OCI-M1 (cell line): ENCODE results near the gene TIAM1.

Experiments used
- DNase-seq: peaks from one replicate; lab custom pipeline; 2025; lab: John Stamatoyannopoulos, UW

Gene TIAM1

GRCh38 chr21:31201144-31201543 is 142.9 kb downstream of the TIAM1 start:
- DNase-seq: peak; percentile 28

GRCh38 chr21:31198575-31198974 is 145.5 kb downstream of the TIAM1 start:
- DNase-seq: peak; percentile 77

- DNase-seq: no peak
Measured at GRCh38 chr21:31196724-31197123, 147.3 kb downstream of the TIAM1 start.

GRCh38 chr21:31195334-31196015 is 148.6 kb downstream of the TIAM1 start:
- no peak for DNase-seq

- DNase-seq: no peak
Measured at GRCh38 chr21:31194510-31195293, 149.4 kb downstream of the TIAM1 start.

- DNase-seq: no peak
Measured at GRCh38 chr21:31193761-31194160, 150.3 kb downstream of the TIAM1 start.

GRCh38 chr21:31191553-31191952 is 152.5 kb downstream of the TIAM1 start:
- no peak for DNase-seq

GRCh38 chr21:31190516-31190915 is 153.5 kb downstream of the TIAM1 start:
- no peak for DNase-seq

GRCh38 chr21:31187499-31187898 is 156.6 kb downstream of the TIAM1 start:
- DNase-seq: no peak

- DNase-seq: no peak
Measured at GRCh38 chr21:31186916-31187315, 157.1 kb downstream of the TIAM1 start.

- DNase-seq: no peak
Measured at GRCh38 chr21:31185663-31186062, 158.4 kb downstream of the TIAM1 start.

GRCh38 chr21:31184876-31185275 is 159.2 kb downstream of the TIAM1 start:
- DNase-seq: no peak

GRCh38 chr21:31184459-31184858 is 159.6 kb downstream of the TIAM1 start:
- DNase-seq: no peak

GRCh38 chr21:31182231-31183140 is 161.6 kb downstream of the TIAM1 start:
- DNase-seq: no peak

- DNase-seq: no peak
Measured at GRCh38 chr21:31181082-31181750, 162.8 kb downstream of the TIAM1 start.

GRCh38 chr21:31180256-31181081 is 163.6 kb downstream of the TIAM1 start:
- DNase-seq: peak; percentile 46

- DNase-seq: no peak
Measured at GRCh38 chr21:31176725-31177124, 167.3 kb downstream of the TIAM1 start.

GRCh38 chr21:31176080-31176551 is 167.9 kb downstream of the TIAM1 start:
- DNase-seq: peak; percentile 1

- peak; percentile 17 for DNase-seq
Measured at GRCh38 chr21:31173881-31174555, 170.0 kb downstream of the TIAM1 start.

GRCh38 chr21:31172328-31172727 is 171.7 kb downstream of the TIAM1 start:
- no peak for DNase-seq
